PFSK-1 (cell line): ENCODE results near the gene EAF2.

Source experiments
- FOXP2 ChIP-seq: optimal IDR thresholded peaks from 2 replicates; pipeline ENCODE3; 2011; ENCODE audit warnings: borderline replicate concordance, control low read depth, inconsistent platforms; ENCODE audit not compliant: insufficient read depth; ENCODE audit errors: extremely low read length, extremely low read depth
- POLR2AphosphoS5 ChIP-seq: IDR thresholded peaks from 2 replicates; pipeline ENCODE4 v1.6.1; 2012; ENCODE audit warnings: low read depth, mild to moderate bottlenecking, control low read depth, low read length, moderate library complexity
- SIN3A ChIP-seq: IDR thresholded peaks from 2 replicates; pipeline ENCODE4 v1.6.1; 2012; ENCODE audit warnings: mild to moderate bottlenecking, low read length, moderate library complexity, borderline replicate concordance; ENCODE audit not compliant: insufficient read depth
- TAF1 ChIP-seq: IDR thresholded peaks from 2 replicates; pipeline ENCODE4 v1.6.1; 2012; ENCODE audit warnings: low read length, control low read depth, borderline replicate concordance; ENCODE audit not compliant: insufficient read depth
- TF ChIP-seq, protein P1 (sequence below), 2 experiments: IDR thresholded peaks; 2 replicates each; pipeline versions ENCODE4 v1.6.1 to v1.8.0; 2011 to 2012; ENCODE audit warnings: low read depth in 2 of 2, low read length in 2 of 2, control low read depth in 1 of 2, inconsistent platforms in 1 of 2, mild to moderate bottlenecking in 1 of 2, moderate library complexity in 1 of 2; ENCODE audit not compliant: insufficient read depth in 1 of 2

Gene EAF2

DNA sequence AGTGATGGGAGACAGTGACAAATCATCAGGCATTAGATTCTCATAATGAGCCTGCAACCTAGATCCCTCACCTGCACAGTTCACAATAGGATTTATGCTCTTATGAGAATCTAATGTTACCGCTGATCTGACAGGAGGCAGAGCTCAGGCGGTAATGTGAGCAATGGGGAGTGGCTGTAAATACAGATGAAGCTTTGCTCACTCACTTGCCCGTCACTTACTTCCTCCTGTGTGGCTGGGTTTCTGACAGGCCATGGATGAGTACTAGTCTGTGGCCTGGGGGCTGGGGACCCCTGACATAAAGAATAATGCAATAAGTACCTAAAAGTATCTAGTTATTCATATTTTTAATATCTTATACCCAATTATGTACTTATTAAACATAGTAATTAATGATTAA, 15.8 kb upstream of the EAF2 start:
- TF ChIP-seq POLR2AphosphoS5 (no peak), TAF1 (no peak), SIN3A (no peak), FOXP2 (no peak)
- TF ChIP-seq, protein P1, sequence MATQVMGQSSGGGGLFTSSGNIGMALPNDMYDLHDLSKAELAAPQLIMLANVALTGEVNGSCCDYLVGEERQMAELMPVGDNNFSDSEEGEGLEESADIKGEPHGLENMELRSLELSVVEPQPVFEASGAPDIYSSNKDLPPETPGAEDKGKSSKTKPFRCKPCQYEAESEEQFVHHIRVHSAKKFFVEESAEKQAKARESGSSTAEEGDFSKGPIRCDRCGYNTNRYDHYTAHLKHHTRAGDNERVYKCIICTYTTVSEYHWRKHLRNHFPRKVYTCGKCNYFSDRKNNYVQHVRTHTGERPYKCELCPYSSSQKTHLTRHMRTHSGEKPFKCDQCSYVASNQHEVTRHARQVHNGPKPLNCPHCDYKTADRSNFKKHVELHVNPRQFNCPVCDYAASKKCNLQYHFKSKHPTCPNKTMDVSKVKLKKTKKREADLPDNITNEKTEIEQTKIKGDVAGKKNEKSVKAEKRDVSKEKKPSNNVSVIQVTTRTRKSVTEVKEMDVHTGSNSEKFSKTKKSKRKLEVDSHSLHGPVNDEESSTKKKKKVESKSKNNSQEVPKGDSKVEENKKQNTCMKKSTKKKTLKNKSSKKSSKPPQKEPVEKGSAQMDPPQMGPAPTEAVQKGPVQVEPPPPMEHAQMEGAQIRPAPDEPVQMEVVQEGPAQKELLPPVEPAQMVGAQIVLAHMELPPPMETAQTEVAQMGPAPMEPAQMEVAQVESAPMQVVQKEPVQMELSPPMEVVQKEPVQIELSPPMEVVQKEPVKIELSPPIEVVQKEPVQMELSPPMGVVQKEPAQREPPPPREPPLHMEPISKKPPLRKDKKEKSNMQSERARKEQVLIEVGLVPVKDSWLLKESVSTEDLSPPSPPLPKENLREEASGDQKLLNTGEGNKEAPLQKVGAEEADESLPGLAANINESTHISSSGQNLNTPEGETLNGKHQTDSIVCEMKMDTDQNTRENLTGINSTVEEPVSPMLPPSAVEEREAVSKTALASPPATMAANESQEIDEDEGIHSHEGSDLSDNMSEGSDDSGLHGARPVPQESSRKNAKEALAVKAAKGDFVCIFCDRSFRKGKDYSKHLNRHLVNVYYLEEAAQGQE (IDR thresholded peaks at IDR 0.05; ENCODE audit: insufficient read depth in 1 of 2, low read depth in 2 of 2, low read length in 2 of 2): no peak

DNA sequence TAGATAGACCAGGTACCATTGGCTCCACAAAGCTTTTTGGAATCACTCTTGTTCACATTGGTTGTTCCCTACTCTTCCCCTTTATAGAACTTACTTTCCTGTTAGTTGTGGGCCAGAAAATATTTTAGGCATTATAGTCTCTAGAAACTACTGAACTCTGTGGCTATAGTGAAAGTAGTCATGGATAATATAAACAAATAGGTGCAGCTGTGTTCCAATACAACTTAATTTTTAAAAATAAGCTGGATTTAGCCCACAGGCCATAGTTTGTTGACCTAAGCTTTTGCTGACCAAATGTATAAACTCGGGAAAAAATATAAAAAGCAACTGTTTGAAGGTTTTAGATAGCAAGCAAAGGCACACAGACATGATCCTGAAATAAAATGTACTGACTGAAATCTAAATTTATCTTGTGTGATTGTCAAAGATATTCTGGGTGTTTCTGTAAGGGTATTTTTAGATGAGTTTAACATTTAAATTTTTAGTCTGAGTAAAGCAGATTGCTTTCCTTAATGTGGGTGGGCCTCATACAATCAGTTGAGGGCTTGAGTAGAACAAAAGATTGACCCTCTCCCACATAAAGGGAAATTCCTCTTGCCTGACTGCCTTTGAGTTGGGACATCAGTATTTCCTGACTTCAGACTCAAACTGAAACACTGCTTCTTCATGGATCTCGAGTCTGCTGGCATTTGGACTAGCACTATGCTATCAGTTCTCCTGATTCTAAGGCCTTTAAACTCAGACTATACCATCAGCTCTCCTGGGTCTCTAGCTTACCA, 13.4 kb upstream of the EAF2 start:
- TF ChIP-seq SIN3A (no peak), TAF1 (no peak), FOXP2 (no peak), POLR2AphosphoS5 (no peak)
- TF ChIP-seq, protein P1 (IDR thresholded peaks at IDR 0.05; ENCODE audit: insufficient read depth in 1 of 2, low read depth in 2 of 2, low read length in 2 of 2): no peak

DNA sequence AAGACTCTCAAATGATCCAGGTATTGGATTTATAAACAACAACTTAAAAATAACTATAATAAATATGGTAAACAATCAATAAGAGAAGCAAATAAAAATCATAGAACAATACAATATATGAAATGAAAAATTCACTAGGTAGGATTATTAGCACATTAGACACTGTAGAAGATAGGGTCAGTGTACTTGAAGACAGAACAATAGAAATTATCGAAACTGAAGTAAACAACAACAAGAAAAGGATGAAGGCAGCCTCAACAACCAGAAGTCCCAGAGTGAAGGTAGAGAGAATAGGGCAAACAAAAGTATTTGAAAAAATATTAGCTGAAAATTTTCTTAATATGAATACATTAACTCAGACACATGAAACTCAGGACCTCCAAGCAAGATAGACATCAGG, 12.0 kb upstream of the EAF2 start:
- no peak for TF ChIP-seq TAF1
- no peak for TF ChIP-seq FOXP2

GRCh38 chr3:121834157-121834670, 795 bp upstream of the EAF2 start:
- TF ChIP-seq SIN3A: no peak
- TF ChIP-seq, protein P1 (IDR thresholded peaks at IDR 0.05; ENCODE audit: insufficient read depth in 1 of 2, low read depth in 2 of 2, low read length in 2 of 2): no peak
- TF ChIP-seq TAF1: no peak
- TF ChIP-seq FOXP2: no peak
- no peak for TF ChIP-seq POLR2AphosphoS5

- TF ChIP-seq FOXP2 (no peak), SIN3A (no peak), TAF1 (no peak), POLR2AphosphoS5 (no peak)
- TF ChIP-seq, protein P1 (IDR thresholded peaks at IDR 0.05; ENCODE audit: insufficient read depth in 1 of 2, low read depth in 2 of 2, low read length in 2 of 2): no peak
Measured at GRCh38 chr3:121835465-121835801, 424 bp downstream of the EAF2 start.
